GM19238 (cell line): ENCODE measurements around the gene FNIP1.
"Not testable (repeated sequence)": the region's sequence is repeated elsewhere in the genome, so short reads cannot be mapped to it uniquely, and the experiment has no call there.

Experiments used
- DNase-seq: peaks from one replicate; pipeline ENCODE4 v3.0.0; 2011; ENCODE audit warnings: low spot score; ENCODE audit not compliant: insufficient read length

The FNIP1 gene

GRCh38 chr5:131786900-131787692 is 9.7 kb downstream of the FNIP1 start:
- DNase-seq, result no peak

GRCh38 chr5:131786036-131786435 is 10.8 kb downstream of the FNIP1 start:
- DNase-seq, result no peak

GRCh38 chr5:131783874-131784273 is 12.9 kb downstream of the FNIP1 start:
- DNase-seq, result no peak

DNA sequence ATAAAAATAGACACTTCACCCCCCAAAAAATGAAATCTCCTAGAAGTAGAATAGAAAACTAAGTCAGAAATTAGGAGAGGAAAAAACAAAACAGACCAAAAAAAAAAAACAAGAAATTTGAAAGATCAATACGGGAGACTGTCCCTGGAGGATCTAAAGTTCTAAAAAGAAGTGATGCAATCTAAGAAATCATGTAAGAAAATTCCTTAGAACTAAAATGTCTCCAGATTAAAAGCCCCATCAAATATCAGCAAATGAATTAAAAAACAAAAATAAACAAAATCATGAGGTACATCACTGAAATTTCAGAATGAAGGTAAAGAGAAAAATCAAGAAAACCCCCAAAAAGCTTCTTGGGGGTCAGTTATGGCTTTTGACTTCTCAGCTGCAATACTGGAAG is 13.5 kb downstream of the FNIP1 start:
- no peak for DNase-seq

DNA sequence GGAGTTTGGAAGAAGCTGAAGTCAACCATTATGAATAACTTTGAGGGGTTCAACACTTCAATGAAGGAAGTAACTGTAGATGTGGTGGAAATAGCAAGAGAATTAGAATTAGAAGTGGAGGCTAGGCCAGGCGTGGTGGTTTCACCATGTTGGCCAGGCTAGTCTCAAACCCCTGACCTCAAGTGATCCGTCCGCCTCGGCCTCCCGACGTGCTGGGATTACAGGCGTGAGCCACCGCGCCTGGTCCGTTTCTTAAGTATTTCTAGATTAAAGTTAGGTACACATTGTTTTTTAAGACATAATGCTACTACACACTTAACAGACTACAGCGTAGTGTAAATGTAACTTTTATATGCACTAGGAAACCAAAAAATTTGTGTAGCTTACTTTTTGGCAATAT is 14.1 kb downstream of the FNIP1 start:
- DNase-seq, result no peak

DNA sequence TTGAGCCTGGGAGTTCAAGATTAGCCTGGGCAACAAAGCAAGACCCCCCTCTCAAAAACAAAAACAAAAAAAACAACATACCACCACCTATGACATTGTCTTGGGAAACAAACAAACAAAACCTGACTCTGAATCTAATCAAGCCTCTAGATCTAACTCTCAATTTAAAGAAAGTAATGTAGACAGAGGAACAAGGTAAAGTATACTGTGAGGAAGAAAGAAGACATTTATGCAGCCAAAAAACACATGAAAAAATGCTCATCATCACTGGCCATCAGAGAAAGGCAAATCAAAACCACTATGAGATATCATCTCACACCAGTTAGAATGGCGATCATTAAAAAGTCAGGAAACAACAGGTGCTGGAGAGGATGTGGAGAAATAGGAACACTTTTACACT is 18.7 kb downstream of the FNIP1 start:
- DNase-seq, result not testable (repeated sequence)

DNA sequence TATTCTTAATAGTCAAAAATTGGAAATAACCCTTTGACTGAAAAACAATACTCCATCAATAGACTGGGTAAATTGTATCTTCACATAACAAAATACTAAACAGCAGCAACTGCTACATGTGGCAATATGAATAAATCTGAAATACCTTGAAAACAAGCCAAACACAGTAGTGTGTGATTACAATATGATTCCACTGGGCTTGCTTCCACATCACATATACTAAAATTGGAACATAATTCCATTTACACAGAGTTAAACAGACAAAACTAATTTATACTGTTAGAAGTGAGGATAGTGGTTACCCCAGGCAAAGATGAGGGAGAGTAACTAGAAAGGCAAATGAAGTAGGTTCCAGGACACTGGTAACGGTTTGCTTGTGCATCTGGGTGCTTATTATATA is 20.4 kb downstream of the FNIP1 start:
- DNase-seq, result no peak

- DNase-seq, result no peak
Measured at GRCh38 chr5:131774652-131775367, 22.0 kb downstream of the FNIP1 start.

DNA sequence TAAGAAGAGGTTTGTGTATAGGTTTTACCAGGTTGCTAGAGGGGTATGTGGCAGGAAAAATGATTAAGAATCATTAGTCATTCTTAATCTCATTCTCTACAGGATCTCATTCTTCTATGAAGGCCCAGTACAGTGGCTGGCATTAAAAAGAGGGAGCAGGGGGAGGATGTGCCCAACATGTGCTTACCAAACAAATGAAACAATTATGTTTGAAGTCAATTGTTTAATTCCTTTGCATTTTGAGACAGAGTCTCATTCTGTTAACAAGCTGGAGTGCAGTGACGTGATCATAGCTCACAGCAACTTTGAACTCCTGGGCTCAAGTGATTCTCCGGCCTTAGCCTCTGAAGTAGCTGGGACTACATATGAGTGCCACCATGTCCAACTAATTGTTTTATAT is 23.0 kb downstream of the FNIP1 start:
- no peak for DNase-seq

DNA sequence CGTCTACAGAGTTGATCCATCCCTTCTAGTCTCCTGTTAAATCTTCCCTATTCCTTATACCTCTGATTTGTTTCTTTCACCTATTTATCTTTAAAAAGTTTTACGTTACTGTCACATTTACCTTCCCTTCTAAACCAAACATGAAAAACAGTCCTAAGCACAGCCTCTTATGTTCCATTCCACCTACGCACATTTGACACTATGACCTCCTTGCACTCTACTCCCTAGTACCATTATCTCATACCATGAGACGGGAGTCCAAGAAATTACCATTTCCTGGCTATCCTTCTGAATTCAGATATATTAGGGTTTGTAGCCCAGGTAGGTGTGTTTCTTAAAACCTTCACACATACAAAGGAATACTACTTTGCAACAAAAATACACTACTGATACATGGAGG is 25.1 kb downstream of the FNIP1 start:
- DNase-seq, result no peak

DNA sequence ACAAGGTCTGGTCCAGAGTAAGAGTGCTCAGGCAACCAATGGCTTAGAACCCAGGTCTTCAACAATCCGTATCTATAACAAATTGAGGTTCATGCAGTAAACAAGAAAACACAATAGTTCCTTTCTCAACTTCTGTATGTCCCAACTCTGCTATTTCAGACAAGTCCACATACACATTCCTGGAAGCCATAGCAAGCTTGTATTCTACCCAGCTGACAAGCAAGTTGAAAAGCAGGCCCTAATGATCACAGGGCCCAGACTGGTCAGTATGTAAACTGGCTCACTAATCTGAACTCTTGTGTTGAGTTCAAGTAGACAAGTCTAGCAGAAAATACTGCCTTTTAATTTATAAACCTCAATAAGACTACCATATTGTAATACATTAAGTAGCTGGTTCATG is 26.9 kb downstream of the FNIP1 start:
- no peak for DNase-seq

DNA sequence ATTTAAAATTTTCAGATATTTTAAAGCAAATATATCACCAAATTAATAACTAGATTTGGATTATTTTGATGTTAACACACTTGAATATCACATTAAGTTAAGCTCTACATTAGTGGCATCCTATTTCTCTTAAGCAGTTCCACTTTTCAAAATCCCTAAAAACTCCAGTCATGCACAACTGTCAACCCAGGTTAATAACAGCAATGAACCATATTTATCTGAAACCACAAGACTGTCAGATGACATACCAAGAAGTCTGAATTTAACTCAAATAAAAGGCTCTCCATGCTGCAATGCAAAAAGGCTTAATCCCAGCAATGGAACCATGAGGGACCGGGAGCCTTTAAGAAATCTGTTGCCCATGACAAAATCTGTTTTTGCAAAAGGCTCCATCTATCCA is 27.5 kb downstream of the FNIP1 start:
- DNase-seq, result no peak

DNA sequence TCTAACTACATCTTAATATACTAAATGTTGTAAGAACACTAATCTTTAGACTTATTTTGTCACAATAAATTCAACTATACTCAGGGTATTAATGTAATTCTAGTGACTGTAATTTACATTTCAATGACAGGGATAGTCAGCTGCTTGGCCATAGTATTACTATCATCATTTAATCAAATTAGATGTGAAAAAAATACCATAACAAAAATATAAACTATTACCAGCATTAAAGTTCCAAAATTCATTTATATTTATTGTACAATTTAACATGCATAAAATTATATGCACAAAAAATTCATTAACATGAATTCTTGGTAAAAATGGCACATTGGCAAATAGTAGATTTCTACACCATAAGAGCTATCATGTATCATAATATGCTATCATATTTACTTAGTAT is 28.9 kb downstream of the FNIP1 start:
- DNase-seq, result no peak

DNA sequence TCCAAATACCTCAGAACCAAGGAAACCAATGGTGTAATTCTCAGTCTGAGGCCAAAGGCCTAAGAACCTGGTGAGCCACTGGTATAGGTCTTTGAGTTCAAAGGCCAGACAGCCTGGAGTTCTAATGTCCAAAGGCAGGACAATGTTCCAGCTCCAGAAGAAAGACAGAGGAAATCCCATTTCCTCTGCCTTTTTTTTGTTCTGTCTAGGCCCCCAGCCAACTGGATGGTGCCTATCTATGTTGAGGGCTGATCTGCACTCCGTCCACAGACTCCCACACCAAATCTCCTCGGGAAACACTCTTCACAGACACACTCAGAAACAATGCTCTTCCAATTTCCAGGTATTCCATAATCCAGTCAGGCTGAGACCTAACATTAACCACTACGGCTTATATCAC is 30.1 kb downstream of the FNIP1 start:
- DNase-seq, result no peak

- DNase-seq, result no peak
Measured at GRCh38 chr5:131765261-131765660, 31.6 kb downstream of the FNIP1 start.

DNA sequence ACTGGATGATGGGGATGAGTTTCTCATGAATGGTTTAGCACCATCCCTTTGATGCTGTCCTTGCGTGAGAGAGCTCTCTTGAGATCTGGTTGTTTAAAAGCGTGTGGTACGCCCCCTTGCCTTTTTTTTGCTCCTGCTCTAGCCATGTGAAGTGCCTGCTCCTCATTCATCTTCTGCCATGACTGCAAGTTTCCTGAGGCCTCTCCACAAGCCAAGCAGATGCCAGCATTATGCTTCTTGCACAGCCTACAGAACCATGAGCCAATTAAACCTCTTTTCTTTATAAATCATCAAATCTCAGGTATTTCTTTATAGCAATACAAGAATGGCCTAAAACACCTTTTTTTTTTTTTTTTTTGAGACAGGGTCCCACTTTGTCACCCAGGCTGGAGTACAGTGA is 32.8 kb downstream of the FNIP1 start:
- no peak for DNase-seq

DNA sequence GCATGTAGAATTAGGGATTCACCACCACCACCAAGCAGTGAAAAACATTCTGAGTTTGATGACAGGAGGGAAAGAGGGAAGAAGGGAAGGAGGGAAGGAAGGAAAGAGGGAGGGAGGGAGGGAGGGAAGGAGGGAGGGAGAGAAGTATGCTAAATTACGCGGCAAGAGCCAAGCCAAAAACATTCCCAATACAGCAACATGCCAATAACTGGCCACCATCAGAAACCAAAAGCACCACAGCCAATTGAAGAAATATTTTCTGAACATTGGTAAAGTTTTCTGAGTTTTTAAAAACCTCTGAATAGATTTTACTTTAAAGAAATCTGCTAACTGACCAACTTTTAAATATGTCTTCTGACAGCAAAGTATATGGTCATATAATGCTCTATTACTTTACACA is 36.0 kb downstream of the FNIP1 start:
- DNase-seq, result no peak

- DNase-seq, result no peak
Measured at GRCh38 chr5:131759704-131760103, 37.1 kb downstream of the FNIP1 start.

- no peak for DNase-seq
Measured at GRCh38 chr5:131758520-131758900, 38.3 kb downstream of the FNIP1 start.

- no peak for DNase-seq
Measured at GRCh38 chr5:131757830-131758519, 38.8 kb downstream of the FNIP1 start.

- no peak for DNase-seq
Measured at GRCh38 chr5:131756942-131757341, 39.9 kb downstream of the FNIP1 start.

DNA sequence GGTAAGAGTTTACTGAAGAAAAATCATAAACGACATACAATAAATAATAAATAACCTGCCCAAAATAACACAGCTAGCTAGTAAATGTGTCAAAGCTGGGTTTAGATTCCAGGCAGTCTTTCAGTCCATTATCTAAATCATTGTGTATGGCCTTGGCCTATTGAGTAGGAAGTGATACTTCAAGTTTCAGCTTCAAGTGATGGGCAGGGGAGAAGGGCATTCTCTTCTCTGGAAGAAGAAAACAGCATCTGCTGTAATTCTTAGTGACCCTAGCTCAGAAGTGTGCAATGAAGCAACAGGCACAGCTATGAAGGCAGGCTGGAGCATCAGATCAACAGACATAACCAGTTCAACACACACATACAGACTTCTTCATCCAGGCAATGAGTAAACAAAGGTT is 42.5 kb downstream of the FNIP1 start:
- no peak for DNase-seq

- DNase-seq, result no peak
Measured at GRCh38 chr5:131751506-131751905, 45.3 kb downstream of the FNIP1 start.
